Occipital lobe (tissue), 2 donors: ENCODE results near the gene GALNT6. TPM values are rescaled to one million over a fixed set of nuclear protein-coding genes. Genes with fewer than 3 reads are reported as not detected.
A peak's percentile ranks its signal among the peaks of the same experiment; 100 is the strongest.

Experiments
- DNase-seq: peaks from one replicate; lab custom pipeline; 2025; lab: John Stamatoyannopoulos, UW
- total RNA-seq: library from RNA; depleted of rRNA; stranded (reverse); fragments of >200 nt; gene quantifications from one replicate; pipeline ENCODE4 v1.2.3, GENCODE V29; 2014

GALNT6 gene
- total RNA-seq, 1 donor from 2014 or later: 0.94 TPM

GRCh38 chr12:51382173-51382572 is 9.0 kb downstream of the GALNT6 start:
- no peak for DNase-seq

DNA sequence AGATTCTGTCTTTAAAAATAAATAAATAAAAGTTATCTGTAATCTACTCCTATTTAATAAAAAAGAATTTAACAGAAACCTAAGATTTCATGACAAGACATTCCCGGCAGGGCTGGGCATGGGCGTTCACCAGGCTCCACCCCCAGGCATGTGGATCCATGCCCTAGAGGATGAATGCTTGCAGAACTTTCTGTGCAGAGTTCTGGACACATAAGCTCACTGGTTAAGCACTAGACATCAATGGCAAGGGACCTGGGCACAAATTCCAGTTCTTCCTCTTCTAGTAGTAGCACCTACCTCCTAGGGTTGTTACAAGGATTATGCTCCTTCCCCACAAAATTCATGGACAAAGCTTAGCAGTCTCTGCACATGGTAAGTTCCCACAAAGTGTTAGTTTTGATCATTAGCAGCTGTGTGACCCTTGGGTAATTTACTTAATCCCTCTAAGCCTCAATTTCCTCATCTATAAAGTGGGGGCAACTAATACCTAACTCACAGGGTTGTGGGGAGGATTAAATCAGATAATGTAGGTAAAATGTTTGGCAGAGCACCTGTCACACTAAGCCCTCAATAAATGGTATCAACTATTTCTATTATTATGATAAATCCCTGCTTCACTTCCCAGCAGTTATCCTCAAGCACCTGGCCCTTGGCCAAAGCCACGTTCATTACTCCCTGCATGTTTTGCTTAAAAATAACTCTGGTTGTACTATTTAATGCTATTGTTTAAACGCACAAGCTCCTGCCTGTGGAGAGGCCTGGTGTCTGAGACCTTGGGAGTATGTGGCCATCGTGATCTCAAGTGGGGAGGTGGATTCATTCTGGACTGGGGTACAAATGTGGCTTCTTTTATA is 9.8 kb downstream of the GALNT6 start:
- no peak for DNase-seq

DNA sequence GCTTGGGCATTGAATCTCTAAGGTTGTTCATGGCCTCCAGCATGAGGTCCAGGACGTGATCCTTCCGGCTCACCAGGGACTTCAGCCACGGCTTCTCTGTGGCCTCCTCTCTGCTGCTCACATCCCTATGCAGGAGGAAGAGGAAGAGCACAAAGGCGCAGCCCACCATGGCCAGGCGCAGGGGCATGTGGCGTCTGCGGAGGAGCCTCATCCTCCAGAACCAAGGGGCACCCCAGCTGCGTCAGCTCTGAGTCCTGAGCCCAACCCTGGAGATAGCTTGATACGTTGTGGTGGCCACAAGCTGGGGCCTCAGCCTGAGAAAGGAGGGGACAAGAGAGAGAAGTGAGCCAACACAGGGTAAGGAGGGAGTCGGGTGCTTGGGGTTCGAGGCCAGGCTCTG is 11.6 kb downstream of the GALNT6 start:
- DNase-seq: no peak

DNA sequence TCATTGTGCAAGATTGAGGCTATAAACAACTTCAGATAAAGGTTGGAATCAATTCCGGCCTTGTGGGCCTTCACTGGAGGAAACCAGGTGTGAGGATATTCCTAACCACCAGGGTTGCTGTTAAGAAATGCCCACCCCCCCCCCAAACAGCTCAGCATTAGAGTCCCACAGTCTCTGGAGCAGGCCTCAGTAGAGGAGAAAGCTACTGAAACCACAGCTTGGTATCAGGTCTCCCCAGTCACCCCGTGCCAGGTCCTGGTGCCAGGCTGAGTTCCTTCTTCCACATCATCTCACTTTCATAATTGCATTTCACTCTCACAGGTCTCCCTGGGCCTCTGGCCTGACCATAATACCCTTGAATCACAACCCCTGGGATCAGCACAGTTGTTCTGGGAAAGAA is 12.5 kb downstream of the GALNT6 start:
- DNase-seq: no peak

DNA sequence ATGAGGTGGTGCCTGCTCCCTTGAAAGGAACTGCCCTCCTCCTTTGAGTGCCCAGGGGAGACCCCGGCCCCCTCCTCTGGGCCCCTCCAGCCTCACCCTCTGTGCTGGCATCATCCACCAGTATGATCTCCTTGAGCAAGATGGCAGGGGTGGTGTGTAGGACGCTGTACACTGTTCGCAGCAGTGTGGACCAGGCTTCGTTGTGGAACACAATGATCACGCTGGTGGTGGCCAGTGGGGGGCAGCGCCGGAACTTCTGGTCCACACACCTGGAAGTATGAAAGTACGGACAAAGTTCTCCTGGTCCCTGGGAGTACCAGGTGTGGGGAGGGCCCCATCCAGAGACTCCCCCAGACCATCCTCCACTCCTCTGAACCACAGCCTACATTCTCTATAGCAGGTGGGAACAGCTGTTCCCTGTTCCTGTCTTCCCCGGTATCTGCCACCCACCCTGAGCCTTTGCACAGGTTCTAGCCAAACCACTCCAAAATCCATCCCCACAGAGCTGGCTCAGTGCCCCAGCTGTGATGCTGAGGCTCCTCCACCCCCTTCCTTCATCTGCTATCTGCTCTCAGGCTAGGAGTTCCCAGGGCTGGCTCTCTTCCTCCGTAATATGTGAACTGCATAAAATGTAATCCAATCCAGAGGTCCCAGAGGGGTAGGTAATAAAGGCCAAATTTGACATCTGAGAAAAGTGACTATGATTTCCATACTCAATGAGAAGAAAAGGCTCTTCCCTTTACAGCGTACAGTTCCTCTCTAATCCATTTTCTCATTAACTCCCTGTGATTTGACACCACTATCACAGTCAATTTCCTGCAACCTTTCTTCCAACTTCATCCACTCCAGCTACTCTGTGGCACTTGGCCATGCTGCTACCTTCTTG is 13.9 kb downstream of the GALNT6 start:
- peak; percentile 48 for DNase-seq

GRCh38 chr12:51374856-51375255 is 16.4 kb downstream of the GALNT6 start:
- no peak for DNase-seq

GRCh38 chr12:51374361-51374760 is 16.8 kb downstream of the GALNT6 start:
- no peak for DNase-seq

DNA sequence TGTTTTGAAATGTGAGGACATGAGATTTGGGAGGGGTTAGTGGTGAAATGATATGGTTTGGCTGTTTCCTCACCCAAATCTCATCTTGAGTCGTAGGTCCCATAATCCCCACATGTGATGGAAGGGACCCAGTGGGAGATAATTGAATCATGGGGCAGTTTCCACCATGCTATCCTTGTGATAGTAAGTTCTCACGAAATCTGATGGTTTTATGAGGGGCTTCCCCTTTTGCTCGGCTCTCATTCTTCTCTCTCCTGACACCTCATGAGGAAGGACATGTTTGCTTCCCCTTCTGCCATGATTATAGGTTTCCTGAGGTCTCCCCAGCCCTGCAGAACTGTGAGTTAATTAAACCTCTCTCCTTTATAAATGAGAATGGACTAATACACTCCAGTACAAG is 18.0 kb downstream of the GALNT6 start:
- no peak for DNase-seq

GRCh38 chr12:51372021-51372420 is 19.2 kb downstream of the GALNT6 start:
- no peak for DNase-seq

- DNase-seq: no peak
Measured at GRCh38 chr12:51371295-51371953, 19.8 kb downstream of the GALNT6 start.

GRCh38 chr12:51370667-51371066 is 20.5 kb downstream of the GALNT6 start:
- no peak for DNase-seq

GRCh38 chr12:51369581-51369980 is 21.6 kb downstream of the GALNT6 start:
- DNase-seq: no peak

GRCh38 chr12:51368640-51369517 is 22.3 kb downstream of the GALNT6 start:
- DNase-seq: no peak

- no peak for DNase-seq
Measured at GRCh38 chr12:51365276-51365675, 25.9 kb downstream of the GALNT6 start.

GRCh38 chr12:51364001-51364400 is 27.2 kb downstream of the GALNT6 start:
- DNase-seq: no peak

DNA sequence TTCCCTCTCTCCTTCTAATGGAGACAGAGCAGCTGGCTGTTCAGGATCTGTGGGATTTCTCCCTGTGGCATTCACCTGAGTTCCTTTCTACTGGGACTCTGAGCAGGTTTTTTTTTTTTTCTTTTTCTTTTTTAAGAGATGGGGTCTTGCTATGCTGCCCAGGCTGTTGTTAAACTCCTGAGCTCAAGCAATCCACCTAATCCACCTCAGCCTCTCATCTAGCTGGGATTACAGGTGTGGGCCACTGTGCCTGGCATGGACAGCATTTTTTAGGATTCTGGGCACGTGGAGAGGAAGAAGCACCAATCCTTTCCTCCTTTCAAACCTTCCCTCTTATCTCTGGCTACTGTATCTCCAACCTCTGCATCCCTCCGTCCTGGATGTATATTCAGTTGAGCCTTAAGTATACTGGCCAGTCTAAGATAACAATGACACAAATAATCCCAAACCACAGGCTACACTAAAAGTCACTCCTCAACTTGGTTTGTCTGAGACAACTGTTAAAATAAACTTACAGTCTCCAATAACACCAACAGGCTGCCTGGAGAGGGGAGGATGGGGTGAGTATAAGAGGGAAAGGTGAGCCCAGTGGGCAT is 28.4 kb downstream of the GALNT6 start:
- DNase-seq: no peak

DNA sequence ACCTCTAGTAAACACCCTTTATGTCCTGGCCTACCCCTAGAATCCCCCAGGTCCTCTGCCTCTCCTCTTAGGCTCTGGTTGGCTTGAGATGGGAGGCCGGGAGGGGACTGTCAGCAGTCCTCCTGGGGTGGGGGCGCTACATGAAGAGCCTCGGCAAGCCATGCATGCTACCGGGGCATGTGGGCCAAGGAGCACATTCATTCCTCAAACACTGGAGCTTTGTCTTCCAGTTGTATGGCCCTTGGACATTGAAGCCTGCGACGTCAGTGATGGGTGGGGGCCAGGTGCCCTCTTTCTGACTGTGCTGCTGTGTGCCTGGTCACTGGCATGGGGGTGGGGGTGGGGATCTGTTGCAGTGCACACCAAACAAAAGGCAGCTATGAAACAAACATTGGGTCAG is 28.9 kb downstream of the GALNT6 start:
- peak; percentile 75 for DNase-seq

DNA sequence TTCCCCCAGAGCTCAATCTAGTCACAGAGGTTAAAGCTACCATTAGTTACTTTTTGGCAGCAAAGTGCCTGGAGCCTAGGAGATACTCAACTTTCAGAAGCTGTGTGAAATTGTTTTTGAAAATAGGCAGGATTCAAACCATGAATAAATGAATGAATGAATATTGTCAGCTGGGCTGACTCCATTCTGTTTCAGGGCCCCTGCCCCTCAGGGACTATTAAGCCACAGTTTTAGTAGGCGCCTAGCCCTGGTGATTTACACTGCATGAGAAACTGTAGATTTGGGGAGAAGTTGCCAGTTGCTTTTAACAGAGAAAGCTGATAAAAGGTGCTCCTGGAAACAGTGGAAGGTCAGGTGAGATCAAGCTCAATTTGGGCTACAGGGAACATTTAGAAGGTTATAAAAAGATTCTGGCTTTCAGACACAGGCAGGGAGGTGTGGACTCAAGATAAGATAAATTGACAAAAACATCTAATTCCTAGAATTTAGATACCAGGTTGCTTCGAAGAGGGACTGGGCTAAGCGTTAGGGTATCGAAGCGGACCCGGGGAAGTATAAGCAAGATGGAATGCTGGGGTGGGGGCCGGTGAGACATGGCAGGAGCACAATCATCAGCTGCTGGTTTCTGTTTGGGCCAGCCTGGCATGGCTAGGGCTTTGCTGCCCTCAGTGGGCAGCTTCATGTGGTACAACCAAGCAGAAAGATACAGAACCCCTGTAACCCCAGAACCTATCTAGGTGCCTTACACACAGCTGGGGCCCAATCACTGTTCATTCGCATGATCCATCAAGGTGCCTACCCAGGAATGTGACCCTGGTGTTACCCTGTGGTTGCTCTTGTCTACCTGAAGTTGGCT is 29.8 kb downstream of the GALNT6 start:
- no peak for DNase-seq

GRCh38 chr12:51360315-51360714 is 30.9 kb downstream of the GALNT6 start:
- DNase-seq: no peak

DNA sequence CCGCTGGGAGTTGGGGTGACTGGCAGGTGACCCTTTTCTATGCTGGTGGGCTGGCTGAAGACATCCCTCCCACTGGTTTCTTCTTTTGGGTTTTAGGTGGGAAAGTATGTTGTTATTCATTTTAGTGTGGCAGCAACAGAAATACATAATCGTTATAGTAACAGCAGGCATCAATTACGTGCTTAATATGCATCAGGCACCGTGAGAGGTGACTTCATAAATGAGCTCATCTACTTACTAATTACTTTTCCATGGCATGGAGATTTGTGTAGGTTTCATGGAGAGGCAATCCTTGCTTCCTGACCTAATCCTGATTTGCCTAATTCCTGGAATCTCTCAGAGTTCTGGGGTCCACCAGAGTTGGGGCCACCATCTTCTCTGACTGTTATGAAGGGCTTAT is 31.4 kb downstream of the GALNT6 start:
- no peak for DNase-seq
